Subcutaneous adipose tissue (tissue), 4 donors: ENCODE measurements around the gene ABHD4. TPM values are rescaled to one million over a fixed set of nuclear protein-coding genes. Genes with fewer than 3 reads are reported as not detected.

ENCODE experiments used
- total RNA-seq, 4 donors: library from RNA; depleted of rRNA; stranded (reverse); fragments of >200 nt; gene quantifications; one replicate each; pipeline ENCODE4 v1.1.0, GENCODE V29; 2016
- TF ChIP-seq, protein P1 (sequence below): fragments of 450-650 bp; IDR thresholded peaks from one replicate; pipeline ENCODE4 v1.5.1; 2016; ENCODE audit warnings: low read depth, mild to moderate bottlenecking, control low read depth, antibody characterized with exemption, moderate library complexity

ABHD4 gene
- total RNA-seq, 4 donors from 2014 or later = 22.8 to 43.5 (median 38.1) TPM

DNA sequence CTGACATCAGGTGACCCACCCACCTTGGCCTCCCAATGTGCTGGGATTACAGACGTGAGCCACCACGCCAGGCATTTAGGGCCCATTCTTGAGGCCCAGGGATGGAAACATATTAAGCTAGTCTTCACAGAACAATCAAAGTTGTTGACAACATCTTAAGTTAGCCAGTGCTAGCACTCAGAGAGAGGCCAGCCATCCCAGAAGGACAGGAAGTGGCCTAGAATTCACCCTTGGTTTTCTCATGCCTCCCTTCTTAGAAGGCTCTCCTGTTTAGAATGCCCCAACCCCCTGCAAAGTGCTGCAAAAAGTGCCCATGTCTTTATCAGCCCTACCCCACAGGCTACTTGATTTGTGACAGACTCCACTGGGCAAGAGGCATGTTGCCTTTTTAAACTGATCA, 58.1 kb downstream of the ABHD4 start:
- TF ChIP-seq, protein P1, sequence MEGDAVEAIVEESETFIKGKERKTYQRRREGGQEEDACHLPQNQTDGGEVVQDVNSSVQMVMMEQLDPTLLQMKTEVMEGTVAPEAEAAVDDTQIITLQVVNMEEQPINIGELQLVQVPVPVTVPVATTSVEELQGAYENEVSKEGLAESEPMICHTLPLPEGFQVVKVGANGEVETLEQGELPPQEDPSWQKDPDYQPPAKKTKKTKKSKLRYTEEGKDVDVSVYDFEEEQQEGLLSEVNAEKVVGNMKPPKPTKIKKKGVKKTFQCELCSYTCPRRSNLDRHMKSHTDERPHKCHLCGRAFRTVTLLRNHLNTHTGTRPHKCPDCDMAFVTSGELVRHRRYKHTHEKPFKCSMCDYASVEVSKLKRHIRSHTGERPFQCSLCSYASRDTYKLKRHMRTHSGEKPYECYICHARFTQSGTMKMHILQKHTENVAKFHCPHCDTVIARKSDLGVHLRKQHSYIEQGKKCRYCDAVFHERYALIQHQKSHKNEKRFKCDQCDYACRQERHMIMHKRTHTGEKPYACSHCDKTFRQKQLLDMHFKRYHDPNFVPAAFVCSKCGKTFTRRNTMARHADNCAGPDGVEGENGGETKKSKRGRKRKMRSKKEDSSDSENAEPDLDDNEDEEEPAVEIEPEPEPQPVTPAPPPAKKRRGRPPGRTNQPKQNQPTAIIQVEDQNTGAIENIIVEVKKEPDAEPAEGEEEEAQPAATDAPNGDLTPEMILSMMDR = no peak

DNA sequence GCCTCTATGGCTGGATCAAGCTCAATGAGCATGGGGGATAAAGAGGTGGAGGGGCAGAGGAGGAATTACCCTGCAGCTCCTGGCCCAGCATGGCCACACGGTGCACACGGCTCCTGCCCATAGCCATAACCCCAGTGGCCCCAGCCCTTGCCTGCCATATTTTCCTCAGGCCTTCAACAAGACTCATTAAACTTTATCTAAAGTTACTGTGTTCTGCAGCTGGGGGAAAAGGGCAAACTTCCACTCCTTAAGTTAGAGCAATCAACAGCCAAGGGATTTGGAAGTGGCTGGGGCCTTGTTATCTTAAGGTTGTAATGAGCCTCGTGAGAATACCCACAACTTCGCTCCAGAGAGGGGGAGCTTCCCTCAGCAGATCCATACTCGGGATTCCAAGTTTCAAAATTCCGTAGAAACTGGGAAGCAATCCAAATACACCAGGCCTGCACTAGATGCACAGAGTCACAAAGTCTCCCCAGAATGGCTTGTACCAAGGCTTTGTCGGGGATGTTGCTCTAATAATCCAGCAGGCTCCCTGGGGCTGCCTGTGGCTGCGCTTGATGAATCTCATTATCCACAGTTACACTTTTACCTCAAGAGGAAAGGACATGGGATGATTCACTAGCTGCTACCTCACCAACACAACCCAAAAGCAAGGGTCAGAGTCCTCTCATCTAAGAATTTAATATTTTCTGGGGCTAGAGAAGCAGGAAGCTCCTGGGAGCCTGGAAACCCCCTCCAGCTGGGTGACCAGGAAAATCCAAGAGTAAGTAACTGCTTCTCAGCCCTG, 59.0 kb downstream of the ABHD4 start:
- TF ChIP-seq, protein P1 = no peak

DNA sequence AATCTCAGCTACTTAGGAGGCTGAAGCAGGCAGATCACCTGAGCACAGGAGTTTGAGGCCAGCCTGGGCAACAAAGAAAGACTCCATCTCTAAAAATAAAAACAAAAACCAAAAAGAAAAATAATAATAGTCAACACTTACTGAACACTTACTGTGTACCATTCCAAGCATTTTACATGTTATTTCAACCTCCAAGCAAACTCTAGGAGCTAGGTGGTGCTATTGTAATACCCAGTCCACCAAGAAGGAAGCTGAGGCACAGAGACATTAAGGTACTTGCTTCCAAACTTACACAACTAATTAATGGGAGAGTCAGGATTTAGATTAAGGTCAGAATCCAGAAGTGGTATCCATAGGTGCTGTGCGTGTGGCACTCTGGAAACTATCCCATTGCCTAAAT, 59.8 kb downstream of the ABHD4 start:
- TF ChIP-seq, protein P1 = no peak

DNA sequence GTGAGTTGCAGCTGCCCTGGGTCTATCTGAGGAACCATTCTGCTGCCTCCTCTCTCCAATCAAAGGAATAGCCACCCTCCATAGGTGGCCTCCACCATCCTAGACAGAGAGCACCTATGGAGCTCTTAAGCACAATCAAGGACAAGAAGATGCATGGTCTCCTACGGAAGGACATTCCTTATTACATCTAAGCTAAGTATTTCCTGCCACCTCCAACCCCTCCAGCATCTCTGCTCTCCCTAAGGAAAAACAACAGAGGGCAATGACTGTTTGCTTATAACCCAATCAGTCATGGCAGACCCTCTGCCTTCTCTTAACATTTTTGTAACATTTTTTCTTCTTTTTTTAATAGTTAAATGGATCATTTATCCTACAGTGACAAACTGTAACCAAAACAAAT, 60.8 kb downstream of the ABHD4 start:
- TF ChIP-seq, protein P1 = no peak

DNA sequence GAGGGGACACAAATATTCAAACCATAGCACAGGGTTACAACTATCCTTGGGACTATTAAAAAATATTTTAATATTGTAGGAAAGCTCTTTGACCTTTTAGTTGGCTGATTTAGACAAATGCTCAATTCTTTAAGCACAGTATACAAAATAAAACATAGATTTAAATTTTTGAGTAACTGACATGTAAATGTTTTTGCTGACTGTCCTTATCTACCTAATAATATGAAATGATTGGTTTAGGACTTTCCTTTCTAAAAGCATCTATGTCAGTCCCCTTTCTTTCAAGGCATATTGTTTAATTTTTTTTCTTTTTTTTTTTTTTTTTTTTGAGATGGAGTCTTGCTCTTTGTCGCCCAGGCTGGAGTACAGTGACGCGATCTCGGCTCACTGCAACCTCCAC, 62.6 kb downstream of the ABHD4 start:
- TF ChIP-seq, protein P1 = no peak

Other genes with a start within 250 kb of the ABHD4 start
- gene DAD1, start 9.1 kb upstream of the ABHD4 start, total RNA-seq = 100 to 1,000 TPM; 114 to 356 (median 179) TPM
- under 1 TPM in 1 of 4 donors, not detected in 3; 0.17 TPM for gene OR6J1, start 46.1 kb downstream of the ABHD4 start, total RNA-seq
- 100 to 1,000 TPM in 1 of 4 donors, 10 to 100 TPM in 3; 81.9 to 102 (median 87.5) TPM for gene OXA1L, start 168.4 kb downstream of the ABHD4 start, total RNA-seq
- gene SLC7A7, start 217.1 kb downstream of the ABHD4 start, total RNA-seq = 100 to 1,000 TPM in 1 of 4 donors, 10 to 100 TPM in 3; 11.7 to 136 (median 44.0) TPM
- gene MRPL52, start 231.6 kb downstream of the ABHD4 start, total RNA-seq = 10 to 100 TPM; 13.9 to 55.6 (median 31.2) TPM
- gene MMP14, start 238.3 kb downstream of the ABHD4 start, total RNA-seq = 100 to 1,000 TPM; 134 to 284 (median 217) TPM